DOHH2 (cell line): ENCODE results near the gene DGKD.

Source experiments
- H3F3A ChIP-seq: fragments of 200-600 bp; sonication (generic), shearing (Covaris generic); 2 replicates; pipeline ENCODE4 v1.6.0; 2016; ENCODE audit warnings: antibody characterized with exemption, mild to moderate bottlenecking; ENCODE audit not compliant: control insufficient read depth, insufficient read depth
- H3K27ac ChIP-seq: fragments of 200-600 bp; sonication (generic); 2 replicates; pipeline ENCODE4 v1.5.1; 2014; ENCODE audit warnings: low read depth, mild to moderate bottlenecking, low read length, moderate library complexity
- H3K27me3 ChIP-seq: fragments of 200-600 bp; sonication (generic); 2 replicates; pipeline ENCODE4 v1.6.1; 2014; ENCODE audit warnings: mild to moderate bottlenecking, low read length, mixed read lengths; ENCODE audit not compliant: control insufficient read depth
- H3K36me3 ChIP-seq: fragments of 200-600 bp; sonication (generic); 2 replicates; pipeline ENCODE4 v1.6.1; 2014; ENCODE audit warnings: mild to moderate bottlenecking, low read length, moderate library complexity, mixed read lengths; ENCODE audit not compliant: control insufficient read depth
- H3K4me1 ChIP-seq: fragments of 200-600 bp; sonication (generic); 2 replicates; pipeline ENCODE4 v1.6.1; 2014; ENCODE audit warnings: mild to moderate bottlenecking, low read length, mixed read lengths; ENCODE audit not compliant: control insufficient read depth
- H3K4me2 ChIP-seq: fragments of 200-600 bp; sonication (generic); 2 replicates; pipeline ENCODE4 v1.6.0; 2014; ENCODE audit warnings: mild to moderate bottlenecking, low read length, moderate library complexity
- H3K4me3 ChIP-seq: fragments of 200-600 bp; sonication (generic); 2 replicates; pipeline ENCODE4 v1.5.1; 2014; ENCODE audit warnings: mild to moderate bottlenecking, low read length, mixed read lengths
- H3K79me2 ChIP-seq: fragments of 200-600 bp; sonication (generic); 2 replicates; pipeline ENCODE4 v1.6.1; 2014; ENCODE audit warnings: mild to moderate bottlenecking, low read length, mixed read lengths; ENCODE audit not compliant: control insufficient read depth
- H3K9me2 ChIP-seq: fragments of 200-600 bp; sonication (generic); replicated peaks from 2 replicates; pipeline ENCODE4 v1.6.1; 2014; ENCODE audit warnings: mild to moderate bottlenecking, low read length, mixed read lengths; ENCODE audit not compliant: control insufficient read depth
- H3K9me3 ChIP-seq: fragments of 200-600 bp; sonication (generic); 2 replicates; pipeline ENCODE4 v1.6.1; 2014; ENCODE audit warnings: antibody characterized with exemption, low read length, mixed read lengths; ENCODE audit not compliant: control insufficient read depth, insufficient read depth
- H4K20me1 ChIP-seq: fragments of 200-600 bp; sonication (generic); 2 replicates; pipeline ENCODE4 v1.6.0; 2014; ENCODE audit warnings: low read depth, mild to moderate bottlenecking, antibody characterized with exemption, low read length, moderate library complexity; ENCODE audit not compliant: control insufficient read depth, insufficient read depth
- CTCF ChIP-seq: fragments of 200-600 bp; sonication (generic); IDR thresholded peaks from one replicate; pipeline ENCODE4 v1.5.1; 2014; ENCODE audit warnings: antibody characterized with exemption, mild to moderate bottlenecking, low read depth, low read length; ENCODE audit not compliant: poor library complexity, severe bottlenecking
- EZH2phosphoT487 ChIP-seq: fragments of 200-600 bp; sonication (generic); IDR thresholded peaks from 2 replicates; pipeline ENCODE4 v1.6.1; 2017; ENCODE audit warnings: borderline replicate concordance, mild to moderate bottlenecking, antibody characterized with exemption, low read length, moderate library complexity, mixed read lengths

The DGKD gene

GRCh38 chr2:233450864-233451575 lies 96.7 kb downstream of the DGKD start:
- no peak for TF ChIP-seq EZH2phosphoT487
- no peak for TF ChIP-seq CTCF
- Histone ChIP-seq H3F3A (no peaks in the 10 kb centered on the region), H3K79me2 (no peaks in the 10 kb centered on the region), H3K27me3 (no peaks in the 10 kb centered on the region), H3K4me3 (no peak overlapping the region), H3K9me2 (no peaks in the 10 kb centered on the region), H3K4me1 (no peaks in the 10 kb centered on the region), H3K9me3 (no peaks in the 10 kb centered on the region), H3K4me2 (no peak overlapping the region), H4K20me1 (no peaks in the 10 kb centered on the region), H3K36me3 (peaks cover 76% of the 10 kb centered on the region), H3K27ac (no peak overlapping the region)

GRCh38 chr2:233451950-233452349 lies 97.7 kb downstream of the DGKD start:
- Histone ChIP-seq H3K27ac (no peak overlapping the region), H3K4me2 (no peak overlapping the region), H3K9me2 (no peaks in the 10 kb centered on the region), H3K4me3 (no peak overlapping the region), H3K36me3 (peaks cover 79% of the 10 kb centered on the region), H3K79me2 (no peaks in the 10 kb centered on the region), H4K20me1 (no peaks in the 10 kb centered on the region), H3K27me3 (no peaks in the 10 kb centered on the region), H3F3A (no peaks in the 10 kb centered on the region), H3K9me3 (no peaks in the 10 kb centered on the region), H3K4me1 (no peaks in the 10 kb centered on the region)
- TF ChIP-seq EZH2phosphoT487: no peak

DNA sequence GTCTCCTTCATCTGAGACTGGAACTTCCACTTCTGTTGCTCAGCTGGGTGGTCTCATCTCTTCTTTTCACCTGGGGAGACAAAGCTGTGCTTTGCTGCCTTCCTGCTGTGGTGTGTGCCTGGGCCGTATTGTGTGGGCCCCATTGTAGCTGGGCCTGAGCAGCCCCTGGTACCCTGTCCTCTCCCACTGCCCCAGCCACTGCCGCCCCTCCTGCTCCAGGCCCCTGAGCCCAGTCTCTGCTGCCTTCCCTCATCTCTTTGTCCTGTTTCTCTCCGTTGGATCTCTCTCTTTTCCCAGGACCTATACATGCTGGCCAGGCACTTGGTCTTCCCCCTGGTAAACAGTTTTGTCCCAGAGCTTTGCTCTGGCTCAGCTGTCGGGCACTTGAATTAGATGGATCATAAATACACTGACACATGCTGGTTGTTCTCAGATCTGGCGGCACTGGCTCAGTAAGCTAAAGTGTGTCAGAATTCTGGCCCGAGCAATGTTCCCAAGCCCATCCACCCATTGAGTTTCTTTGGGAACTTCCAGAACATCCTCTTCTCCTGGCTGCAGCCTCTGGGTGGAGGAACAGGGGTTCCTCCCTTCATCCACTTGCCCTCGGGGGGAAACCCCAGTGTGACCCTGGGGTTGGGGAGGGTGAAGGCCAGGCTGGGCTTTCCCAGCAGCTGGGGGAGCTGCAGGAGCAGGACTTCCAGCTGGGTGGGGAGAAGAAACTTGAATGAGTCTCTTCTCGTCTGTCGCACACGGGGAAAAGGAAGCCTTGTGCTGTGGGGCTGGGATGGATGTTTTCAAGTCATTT lies 99.0 kb downstream of the DGKD start:
- no peaks in the 10 kb centered on the region for H3F3A ChIP-seq
- H3K4me1 ChIP-seq: no peaks in the 10 kb centered on the region
- no peaks in the 10 kb centered on the region for H3K27me3 ChIP-seq
- no peak overlapping the region for H3K4me2 ChIP-seq
- no peaks in the 10 kb centered on the region for H3K79me2 ChIP-seq
- H3K27ac ChIP-seq: no peak overlapping the region
- no peaks in the 10 kb centered on the region for H3K9me3 ChIP-seq
- TF ChIP-seq EZH2phosphoT487 (no peak), CTCF (no peak)
- peaks cover 81% of the 10 kb centered on the region for H3K36me3 ChIP-seq
- no peaks in the 10 kb centered on the region for H4K20me1 ChIP-seq
- no peaks in the 10 kb centered on the region for H3K9me2 ChIP-seq
- H3K4me3 ChIP-seq: no peak overlapping the region

- H3K79me2 ChIP-seq: no peaks in the 10 kb centered on the region
- TF ChIP-seq EZH2phosphoT487 (no peak), CTCF (no peak)
- no peak overlapping the region for H3K27ac ChIP-seq
- H3K36me3 ChIP-seq: peaks cover 78% of the 10 kb centered on the region
- no peaks in the 10 kb centered on the region for H4K20me1 ChIP-seq
- H3K4me3 ChIP-seq: no peak overlapping the region
- no peaks in the 10 kb centered on the region for H3K4me1 ChIP-seq
- H3K27me3 ChIP-seq: no peaks in the 10 kb centered on the region
- no peaks in the 10 kb centered on the region for H3K9me2 ChIP-seq
- H3K9me3 ChIP-seq: no peaks in the 10 kb centered on the region
- no peak overlapping the region for H3K4me2 ChIP-seq
- no peaks in the 10 kb centered on the region for H3F3A ChIP-seq
These were observed 99.6 kb downstream of the DGKD start for GRCh38 chr2:233453916-233454315.
